ENCODE results near the gene OR10A4. TPM values are rescaled to one million over a fixed set of nuclear protein-coding genes. Genes with fewer than 3 reads are reported as not detected.
"Not testable (repeated sequence)": the region's sequence is repeated elsewhere in the genome, so short reads cannot be mapped to it uniquely, and the experiment has no call there.

The OR10A4 gene
- total and polyA plus RNA-seq, 2 donors (not counting 1 experiment from before 2014, with no cell fraction given): not detected

DNA sequence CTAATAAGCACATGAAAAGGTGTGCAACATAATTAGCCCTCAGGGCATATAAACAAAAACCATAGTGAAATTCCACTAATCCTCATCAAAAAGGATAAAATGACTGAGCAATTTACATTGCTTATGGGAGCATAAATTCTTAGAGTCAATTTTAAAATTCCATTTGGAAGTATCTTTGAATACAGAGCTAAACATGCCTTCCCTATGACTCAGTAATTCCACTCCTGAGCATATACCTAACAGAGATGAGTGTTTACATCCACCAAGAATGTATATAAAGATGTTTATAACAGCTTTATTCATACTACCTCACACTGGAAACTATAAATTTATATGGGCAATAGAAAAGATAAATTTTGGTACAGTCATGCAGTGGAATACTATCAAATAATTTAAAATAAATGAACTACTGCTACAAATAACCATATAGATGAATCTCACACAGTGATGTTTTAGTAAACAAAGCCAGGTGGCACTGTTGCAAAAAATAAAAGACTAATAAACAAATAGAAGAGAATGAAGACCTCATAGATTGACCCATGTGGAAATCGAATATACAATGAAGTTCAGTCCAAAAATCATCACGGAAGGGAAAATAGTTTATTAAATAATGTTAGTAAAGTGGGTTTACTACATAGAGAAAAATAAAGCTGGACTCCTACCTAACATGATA lies 24.0 kb downstream of the OR10A4 start:
- ChIA-PET POLR2A (no interaction called here), CTCF (no interaction called here)
- H3K4me3 Mint-ChIP-seq: no peak overlapping the region
- no CpG with 5 or more reads among the region's 2 CpGs for WGBS (ENCODE audit: insufficient coverage)
- Histone ChIP-seq H3K79me2 (ENCODE audit: control insufficient read depth, insufficient read depth, low read length) (no peaks in the 10 kb centered on the region), H3K36me3 (replicated peaks in 1 of 2; ENCODE audit: control extremely low read depth in 1 of 2, control insufficient read depth in 1 of 2, extremely low read depth in 1 of 2, insufficient read depth in 2 of 2, low read length in 1 of 2) (no peaks in the 10 kb centered on the region), H3K27ac (ENCODE audit: low read length in 2 of 2) (no peak overlapping the region), H3K27me3 (replicated peaks in 1 of 4; ENCODE audit: control extremely low read depth in 1 of 4, control insufficient read depth in 3 of 4, insufficient read depth in 4 of 4, low read length in 3 of 4) (no peaks in the 10 kb centered on the region), H3K4me2 (replicated peaks; ENCODE audit: low read depth, low read length, poor library complexity, severe bottlenecking) (no peak overlapping the region), H3K4me1 (ENCODE audit: control insufficient read depth in 2 of 2, insufficient read depth in 2 of 2, low read length in 2 of 2) (no peaks in the 10 kb centered on the region), H3K9ac (ENCODE audit: low read length) (no peak overlapping the region), H2AFZ (ENCODE audit: insufficient read depth, low read depth, low read length, poor library complexity, severe bottlenecking) (no peak overlapping the region), H4K20me1 (ENCODE audit: control insufficient read depth, insufficient read depth, low read length, poor library complexity, severe bottlenecking) (no peaks in the 10 kb centered on the region), H3K9me3 (ENCODE audit: control extremely low read depth in 1 of 3, control insufficient read depth in 2 of 3, insufficient read depth in 1 of 3, low read length in 2 of 3) (no peaks in the 10 kb centered on the region), H3K4me3 (ENCODE audit: control extremely low read depth in 1 of 5, extremely low read depth in 1 of 5, insufficient read depth in 1 of 5, low read depth in 2 of 5, low read length in 4 of 5) (no peak overlapping the region)
- H3K27me3 Mint-ChIP-seq: peaks cover 13% of the 10 kb centered on the region
- no peaks in the 10 kb centered on the region for H3K4me1 Mint-ChIP-seq
- intact Hi-C loops (cut with micrococcal nuclease): no loop called here
- H3K27ac Mint-ChIP-seq: no peak overlapping the region
- H3K9me3 Mint-ChIP-seq (ENCODE audit: insufficient read depth): no peaks in the 10 kb centered on the region
- TF ChIP-seq, protein P1, sequence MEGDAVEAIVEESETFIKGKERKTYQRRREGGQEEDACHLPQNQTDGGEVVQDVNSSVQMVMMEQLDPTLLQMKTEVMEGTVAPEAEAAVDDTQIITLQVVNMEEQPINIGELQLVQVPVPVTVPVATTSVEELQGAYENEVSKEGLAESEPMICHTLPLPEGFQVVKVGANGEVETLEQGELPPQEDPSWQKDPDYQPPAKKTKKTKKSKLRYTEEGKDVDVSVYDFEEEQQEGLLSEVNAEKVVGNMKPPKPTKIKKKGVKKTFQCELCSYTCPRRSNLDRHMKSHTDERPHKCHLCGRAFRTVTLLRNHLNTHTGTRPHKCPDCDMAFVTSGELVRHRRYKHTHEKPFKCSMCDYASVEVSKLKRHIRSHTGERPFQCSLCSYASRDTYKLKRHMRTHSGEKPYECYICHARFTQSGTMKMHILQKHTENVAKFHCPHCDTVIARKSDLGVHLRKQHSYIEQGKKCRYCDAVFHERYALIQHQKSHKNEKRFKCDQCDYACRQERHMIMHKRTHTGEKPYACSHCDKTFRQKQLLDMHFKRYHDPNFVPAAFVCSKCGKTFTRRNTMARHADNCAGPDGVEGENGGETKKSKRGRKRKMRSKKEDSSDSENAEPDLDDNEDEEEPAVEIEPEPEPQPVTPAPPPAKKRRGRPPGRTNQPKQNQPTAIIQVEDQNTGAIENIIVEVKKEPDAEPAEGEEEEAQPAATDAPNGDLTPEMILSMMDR (IDR thresholded peaks at IDR 0.05): no peak
- TF ChIP-seq EZH2 (IDR thresholded peaks at IDR 0.05; ENCODE audit: borderline replicate concordance, insufficient read depth, low read depth, low read length, poor library complexity, severe bottlenecking): no peak
- ATAC-seq (ENCODE audit: low read depth): no peak
- DNase-seq: no peak

DNA sequence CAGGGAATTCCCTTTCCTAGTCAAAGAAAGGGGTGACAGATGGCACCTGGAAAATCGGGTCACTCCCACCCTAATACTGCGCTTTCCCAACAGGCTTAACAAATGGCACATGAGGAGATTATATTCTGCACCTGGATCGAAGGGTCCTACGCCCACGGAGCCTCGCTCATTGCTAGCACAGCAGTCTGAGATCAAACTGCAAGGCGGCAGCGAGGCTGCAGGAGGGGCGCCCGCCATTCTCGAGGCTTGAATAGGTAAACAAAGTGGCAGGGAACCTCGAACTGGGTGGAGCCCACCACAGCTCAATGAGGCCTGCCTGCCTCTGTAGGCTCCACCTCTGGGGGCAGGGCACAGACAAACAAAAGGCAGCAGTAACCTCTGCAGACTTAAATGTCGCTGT lies 28.4 kb downstream of the OR10A4 start:
- POLR2A ChIA-PET; H3K4me1 Mint-ChIP-seq; H3K27me3 ChIP-seq (replicated peaks in 1 of 4; ENCODE audit: control extremely low read depth in 1 of 4, control insufficient read depth in 3 of 4, insufficient read depth in 4 of 4, low read length in 3 of 4); CTCF ChIA-PET; H4K20me1 ChIP-seq (ENCODE audit: control insufficient read depth, insufficient read depth, low read length, poor library complexity, severe bottlenecking); ATAC-seq (ENCODE audit: low read depth); H3K27me3 Mint-ChIP-seq; H3K27ac ChIP-seq (ENCODE audit: low read length in 2 of 2); H3K9me3 Mint-ChIP-seq (ENCODE audit: insufficient read depth); H3K79me2 ChIP-seq (ENCODE audit: control insufficient read depth, insufficient read depth, low read length); intact Hi-C loops (cut with micrococcal nuclease); DNase-seq; H3K4me3 Mint-ChIP-seq; H3K27ac Mint-ChIP-seq; H3K4me2 ChIP-seq (replicated peaks; ENCODE audit: low read depth, low read length, poor library complexity, severe bottlenecking); H3K4me1 ChIP-seq (ENCODE audit: control insufficient read depth in 2 of 2, insufficient read depth in 2 of 2, low read length in 2 of 2); H3K9me3 ChIP-seq (ENCODE audit: control extremely low read depth in 1 of 3, control insufficient read depth in 2 of 3, insufficient read depth in 1 of 3, low read length in 2 of 3); H3K4me3 ChIP-seq (ENCODE audit: control extremely low read depth in 1 of 5, extremely low read depth in 1 of 5, insufficient read depth in 1 of 5, low read depth in 2 of 5, low read length in 4 of 5); H3K9ac ChIP-seq (ENCODE audit: low read length); H2AFZ ChIP-seq (ENCODE audit: insufficient read depth, low read depth, low read length, poor library complexity, severe bottlenecking); H3K36me3 ChIP-seq (replicated peaks in 1 of 2; ENCODE audit: control extremely low read depth in 1 of 2, control insufficient read depth in 1 of 2, extremely low read depth in 1 of 2, insufficient read depth in 2 of 2, low read length in 1 of 2): not testable (repeated sequence)
- WGBS (ENCODE audit: insufficient coverage): 89% methylated on average over 11 of the region's 13 CpGs
